Measurements from ENCODE around the gene POMGNT1. TPM values are rescaled to one million over a fixed set of nuclear protein-coding genes. Genes with fewer than 3 reads are reported as not detected.

Gene POMGNT1
- total and polyA plus RNA-seq, 10 of the 15 experiments (the other 5 are each of a cell fraction or from before 2014, with no cell fraction given), result 8.6 to 35.2 (median 29.5) TPM

DNA sequence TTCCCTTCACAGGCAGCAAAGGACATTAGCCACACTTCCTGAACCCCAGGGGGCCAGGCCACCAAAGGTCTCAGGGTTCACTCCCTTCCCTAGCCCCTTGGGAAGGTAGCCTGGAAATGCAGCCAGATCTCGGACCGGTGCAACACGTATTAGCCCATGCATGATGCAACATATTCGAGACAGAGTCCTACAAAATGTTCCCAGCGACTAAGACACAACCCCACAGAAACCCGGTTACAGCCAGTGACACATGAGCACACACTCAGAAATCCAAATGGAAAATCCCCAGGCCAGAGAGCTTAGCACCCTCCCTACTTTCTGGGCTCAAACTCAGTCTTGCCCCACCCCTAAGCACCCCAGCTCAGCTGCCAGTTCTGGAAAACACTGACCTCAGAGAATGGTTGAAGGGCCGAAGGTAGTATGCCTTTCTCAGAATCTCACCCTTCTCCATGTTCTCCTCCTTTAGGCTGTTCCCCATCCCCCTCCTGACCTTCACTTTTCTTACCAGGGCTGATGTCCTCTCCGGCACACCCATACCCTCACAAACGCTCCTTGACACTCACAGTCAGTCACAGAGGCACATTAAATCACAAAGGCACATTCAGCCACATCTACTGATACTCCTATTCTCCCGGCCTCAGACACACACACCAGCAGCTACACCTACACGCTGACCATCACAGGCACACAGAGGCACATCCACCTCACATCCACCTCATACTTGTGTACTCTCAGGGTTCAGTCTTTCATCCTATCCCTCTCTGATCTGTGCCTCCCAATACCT, 23.6 kb downstream of the POMGNT1 start, which contains the start of gene TSPAN1:
TSPAN1 (plus strand) TSS at position 640 of the 784 bp plus-strand sequence. CDS start 6,021 bp downstream, outside the sequence.
- no peak within 1 kb of the TSS for H3K27ac ChIP-seq (ENCODE audit: control insufficient read depth, insufficient read depth)
- no peak for DNase-seq (ENCODE audit: low read depth, low spot score)
- ChIA-PET RAD21 (ENCODE audit: unreplicated experiment) (interaction anchor here (1.1 to 1.3 kb wide), 4 partner anchors 9 to 138 kb away, joined by 3 to 5 read pairs (median 4); no protein-coding TSS in a partner anchor), CTCF (interaction anchor here (0.7 to 17.5 kb wide), 7 partner anchors 9 to 137 kb away, joined by 3 to 293 read pairs (median 4); no protein-coding TSS in a partner anchor), SMC1A (ENCODE audit: uncharacterized antibody, unreplicated experiment) (interaction anchor here (1.0 to 8.0 kb wide), 8 partner anchors 11 to 137 kb away, joined by 3 to 50 read pairs (median 5); no protein-coding TSS in a partner anchor), POLR2A (interaction anchor here (0.8 to 1.8 kb wide), 3 partner anchors 10 to 40 kb away, joined by 3 to 7 read pairs (median 5); partner anchors contain the start of gene LURAP1)
- intact Hi-C loops (cut with micrococcal nuclease; ENCODE audit: unreplicated experiment) (no loop called here), in situ Hi-C loops (cut with MboI) (loop anchor here (5.0 kb wide), 2 partner anchors 53 to 137 kb away; no protein-coding TSS in a partner anchor)
- FAIRE-seq, result no peak
- no peaks in the 10 kb centered on the region for H3K36me3 ChIP-seq (ENCODE audit: control insufficient read depth in 2 of 2, insufficient read depth in 2 of 2, low read length in 1 of 2)
- no peak within 1 kb of the TSS for H3K9ac ChIP-seq (ENCODE audit: control insufficient read depth, insufficient read depth, low read length)
- no peaks in the 10 kb centered on the region for H3K9me3 ChIP-seq (replicated peaks; ENCODE audit: control insufficient read depth, insufficient read depth, low read length)
- BruUV-seq (replicated peaks), result no TSS peak
- H3K4me3 ChIP-seq, result no peak within 1 kb of the TSS
- no peak within 1 kb of the TSS for H3K4me2 ChIP-seq (ENCODE audit: control insufficient read depth, insufficient read depth)
- peaks cover 6% of the 10 kb centered on the region for H3K4me1 ChIP-seq (ENCODE audit: control insufficient read depth, insufficient read depth, low read length)
- H2AFZ ChIP-seq (ENCODE audit: control insufficient read depth, low read depth, low read length), result no peak within 1 kb of the TSS
- no peaks in the 10 kb centered on the region for H4K20me1 ChIP-seq (ENCODE audit: control insufficient read depth, insufficient read depth)
- WGBS (ENCODE audit: insufficient coverage, insufficient replicate concordance, low lambda C conversion rate, missing lambda C conversion rate), result 82% methylated on average over 11 of the region's 11 CpGs
- no peaks in the 10 kb centered on the region for H3K79me2 ChIP-seq (ENCODE audit: control insufficient read depth, insufficient read depth, low read length)
- ATAC-seq, result no peak
- H3K27me3 ChIP-seq (replicated peaks in 1 of 2; ENCODE audit: control insufficient read depth in 2 of 2, insufficient read depth in 2 of 2, low read length in 1 of 2), result no peaks in the 10 kb centered on the region; a peak in 1 of 4 replicates
- TF ChIP-seq FOXM1 (IDR thresholded peaks at IDR 0.05; ENCODE audit: low read depth, low read length) (no peak), SIX5 (IDR thresholded peaks at IDR 0.05; ENCODE audit: low read depth, low read length, severe bottlenecking) (no peak), EZH2 (IDR thresholded peaks at IDR 0.05; ENCODE audit: borderline replicate concordance, control insufficient read depth, low read depth, low read length) (no peak), RFX5 (IDR thresholded peaks at IDR 0.05; ENCODE audit: low read depth, low read length) (no peak), RELA (IDR thresholded peaks at IDR 0.05; ENCODE audit: borderline replicate concordance, partially characterized antibody) (no peak), BMI1 (IDR thresholded peaks at IDR 0.05; ENCODE audit: borderline replicate concordance) (no peak), BACH1 (IDR thresholded peaks at IDR 0.05; ENCODE audit: borderline replicate concordance) (no peak), KLF5 (IDR thresholded peaks at IDR 0.05; ENCODE audit: partially characterized antibody) (no peak), TCF7 (IDR thresholded peaks at IDR 0.05; ENCODE audit: borderline replicate concordance) (no peak), PML (IDR thresholded peaks at IDR 0.05; ENCODE audit: low read length) (no peak), CREM (IDR thresholded peaks at IDR 0.05; ENCODE audit: low read depth) (no peak)
- TF ChIP-seq, protein P1, sequence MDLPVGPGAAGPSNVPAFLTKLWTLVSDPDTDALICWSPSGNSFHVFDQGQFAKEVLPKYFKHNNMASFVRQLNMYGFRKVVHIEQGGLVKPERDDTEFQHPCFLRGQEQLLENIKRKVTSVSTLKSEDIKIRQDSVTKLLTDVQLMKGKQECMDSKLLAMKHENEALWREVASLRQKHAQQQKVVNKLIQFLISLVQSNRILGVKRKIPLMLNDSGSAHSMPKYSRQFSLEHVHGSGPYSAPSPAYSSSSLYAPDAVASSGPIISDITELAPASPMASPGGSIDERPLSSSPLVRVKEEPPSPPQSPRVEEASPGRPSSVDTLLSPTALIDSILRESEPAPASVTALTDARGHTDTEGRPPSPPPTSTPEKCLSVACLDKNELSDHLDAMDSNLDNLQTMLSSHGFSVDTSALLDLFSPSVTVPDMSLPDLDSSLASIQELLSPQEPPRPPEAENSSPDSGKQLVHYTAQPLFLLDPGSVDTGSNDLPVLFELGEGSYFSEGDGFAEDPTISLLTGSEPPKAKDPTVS (IDR thresholded peaks at IDR 0.05; ENCODE audit: low read depth, low read length), result no peak
- TF ChIP-seq, protein P2, sequence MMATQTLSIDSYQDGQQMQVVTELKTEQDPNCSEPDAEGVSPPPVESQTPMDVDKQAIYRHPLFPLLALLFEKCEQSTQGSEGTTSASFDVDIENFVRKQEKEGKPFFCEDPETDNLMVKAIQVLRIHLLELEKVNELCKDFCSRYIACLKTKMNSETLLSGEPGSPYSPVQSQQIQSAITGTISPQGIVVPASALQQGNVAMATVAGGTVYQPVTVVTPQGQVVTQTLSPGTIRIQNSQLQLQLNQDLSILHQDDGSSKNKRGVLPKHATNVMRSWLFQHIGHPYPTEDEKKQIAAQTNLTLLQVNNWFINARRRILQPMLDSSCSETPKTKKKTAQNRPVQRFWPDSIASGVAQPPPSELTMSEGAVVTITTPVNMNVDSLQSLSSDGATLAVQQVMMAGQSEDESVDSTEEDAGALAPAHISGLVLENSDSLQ (IDR thresholded peaks at IDR 0.05), result no peak
- TF ChIP-seq, protein P3, sequence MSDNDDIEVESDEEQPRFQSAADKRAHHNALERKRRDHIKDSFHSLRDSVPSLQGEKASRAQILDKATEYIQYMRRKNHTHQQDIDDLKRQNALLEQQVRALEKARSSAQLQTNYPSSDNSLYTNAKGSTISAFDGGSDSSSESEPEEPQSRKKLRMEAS (IDR thresholded peaks at IDR 0.05; ENCODE audit: low read depth, low read length), result no peak
- TF ChIP-seq, protein P4, sequence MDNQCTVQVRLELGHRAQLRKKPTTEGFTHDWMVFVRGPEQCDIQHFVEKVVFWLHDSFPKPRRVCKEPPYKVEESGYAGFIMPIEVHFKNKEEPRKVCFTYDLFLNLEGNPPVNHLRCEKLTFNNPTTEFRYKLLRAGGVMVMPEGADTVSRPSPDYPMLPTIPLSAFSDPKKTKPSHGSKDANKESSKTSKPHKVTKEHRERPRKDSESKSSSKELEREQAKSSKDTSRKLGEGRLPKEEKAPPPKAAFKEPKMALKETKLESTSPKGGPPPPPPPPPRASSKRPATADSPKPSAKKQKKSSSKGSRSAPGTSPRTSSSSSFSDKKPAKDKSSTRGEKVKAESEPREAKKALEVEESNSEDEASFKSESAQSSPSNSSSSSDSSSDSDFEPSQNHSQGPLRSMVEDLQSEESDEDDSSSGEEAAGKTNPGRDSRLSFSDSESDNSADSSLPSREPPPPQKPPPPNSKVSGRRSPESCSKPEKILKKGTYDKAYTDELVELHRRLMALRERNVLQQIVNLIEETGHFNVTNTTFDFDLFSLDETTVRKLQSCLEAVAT (IDR thresholded peaks at IDR 0.05), result no peak
- TF ChIP-seq, protein P5, sequence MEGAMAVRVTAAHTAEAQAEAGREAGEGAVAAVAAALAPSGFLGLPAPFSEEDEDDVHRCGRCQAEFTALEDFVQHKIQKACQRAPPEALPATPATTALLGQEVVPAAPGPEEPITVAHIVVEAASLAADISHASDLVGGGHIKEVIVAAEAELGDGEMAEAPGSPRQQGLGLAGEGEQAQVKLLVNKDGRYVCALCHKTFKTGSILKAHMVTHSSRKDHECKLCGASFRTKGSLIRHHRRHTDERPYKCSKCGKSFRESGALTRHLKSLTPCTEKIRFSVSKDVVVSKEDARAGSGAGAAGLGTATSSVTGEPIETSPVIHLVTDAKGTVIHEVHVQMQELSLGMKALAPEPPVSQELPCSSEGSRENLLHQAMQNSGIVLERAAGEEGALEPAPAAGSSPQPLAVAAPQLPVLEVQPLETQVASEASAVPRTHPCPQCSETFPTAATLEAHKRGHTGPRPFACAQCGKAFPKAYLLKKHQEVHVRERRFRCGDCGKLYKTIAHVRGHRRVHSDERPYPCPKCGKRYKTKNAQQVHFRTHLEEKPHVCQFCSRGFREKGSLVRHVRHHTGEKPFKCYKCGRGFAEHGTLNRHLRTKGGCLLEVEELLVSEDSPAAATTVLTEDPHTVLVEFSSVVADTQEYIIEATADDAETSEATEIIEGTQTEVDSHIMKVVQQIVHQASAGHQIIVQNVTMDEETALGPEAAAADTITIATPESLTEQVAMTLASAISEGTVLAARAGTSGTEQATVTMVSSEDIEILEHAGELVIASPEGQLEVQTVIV (IDR thresholded peaks at IDR 0.05; ENCODE audit: borderline replicate concordance, partially characterized antibody), result no peak
